Bronchial epithelial cell (primary cell): ENCODE results near the gene SCNN1A. TPM values are rescaled to one million over a fixed set of nuclear protein-coding genes. Genes with fewer than 3 reads are reported as not detected.
A peak's percentile ranks its signal among the peaks of the same experiment; 100 is the strongest.

Experiments used
- DNase-seq: peaks from one replicate; pipeline ENCODE4 v3.0.0-alpha.2; 2010; ENCODE audit warnings: low read depth
- FAIRE-seq: peaks from 2 replicates; lab custom pipeline; 2011; peaks lifted over from hg19 to GRCh38; lab: Jason Lieb, UNC
- H3K27me3 ChIP-seq: 2 replicates; pipeline ENCODE4 v1.5.1; 2011; ENCODE audit warnings: low read length; ENCODE audit not compliant: control insufficient read depth, insufficient read depth
- H3K36me3 ChIP-seq: 2 replicates; pipeline ENCODE4 v1.5.1; 2011; ENCODE audit warnings: low read length; ENCODE audit not compliant: control insufficient read depth, insufficient read depth
- H3K4me3 ChIP-seq: 2 replicates; pipeline ENCODE4 v1.5.1; 2011; ENCODE audit warnings: mild to moderate bottlenecking, low read depth, low read length, control low read depth
- CTCF ChIP-seq: IDR thresholded peaks from 2 replicates; pipeline ENCODE4 v1.5.1; 2011; ENCODE audit warnings: mild to moderate bottlenecking, moderate library complexity, low read length, control low read depth, inconsistent platforms; ENCODE audit not compliant: insufficient read depth, severe bottlenecking
- total RNA-seq: library from RNA; depleted of rRNA; stranded (reverse); fragments of >200 nt; gene quantifications from 2 replicates; pipeline ENCODE4 v1.2.1, GENCODE V29; 2014

SCNN1A gene
- total RNA-seq, 1 donor from 2014 or later: 57.7 TPM

DNA sequence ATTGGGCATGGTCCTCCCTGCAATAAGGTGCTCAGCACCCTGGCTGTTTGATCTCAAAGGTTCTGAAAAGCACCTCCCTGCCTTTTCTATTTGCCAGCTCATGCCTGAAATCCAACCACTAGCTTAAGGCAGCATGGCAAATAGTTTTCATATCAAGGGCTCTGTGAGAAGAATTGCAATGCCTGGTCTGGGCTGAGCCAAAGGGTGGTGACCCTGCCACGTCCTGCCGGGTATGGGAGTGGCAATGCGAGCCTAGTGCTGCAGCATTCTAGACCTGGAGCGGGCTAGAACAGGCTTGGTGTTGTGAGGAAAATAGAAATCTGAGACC is 2.3 kb upstream of the SCNN1A start:
- FAIRE-seq: no peak
- H3K4me3 ChIP-seq: no peak overlapping the region
- TF ChIP-seq CTCF: no peak
- H3K27me3 ChIP-seq: no peaks in the 10 kb centered on the region
- no peaks in the 10 kb centered on the region for H3K36me3 ChIP-seq
- no peak for DNase-seq

- FAIRE-seq: no peak
- no peak overlapping the region for H3K4me3 ChIP-seq
- no peak for DNase-seq
- no peaks in the 10 kb centered on the region for H3K27me3 ChIP-seq
- TF ChIP-seq CTCF: no peak
- no peaks in the 10 kb centered on the region for H3K36me3 ChIP-seq
These were observed 1.7 kb upstream of the SCNN1A start for GRCh38 chr12:6376870-6377666.

DNA sequence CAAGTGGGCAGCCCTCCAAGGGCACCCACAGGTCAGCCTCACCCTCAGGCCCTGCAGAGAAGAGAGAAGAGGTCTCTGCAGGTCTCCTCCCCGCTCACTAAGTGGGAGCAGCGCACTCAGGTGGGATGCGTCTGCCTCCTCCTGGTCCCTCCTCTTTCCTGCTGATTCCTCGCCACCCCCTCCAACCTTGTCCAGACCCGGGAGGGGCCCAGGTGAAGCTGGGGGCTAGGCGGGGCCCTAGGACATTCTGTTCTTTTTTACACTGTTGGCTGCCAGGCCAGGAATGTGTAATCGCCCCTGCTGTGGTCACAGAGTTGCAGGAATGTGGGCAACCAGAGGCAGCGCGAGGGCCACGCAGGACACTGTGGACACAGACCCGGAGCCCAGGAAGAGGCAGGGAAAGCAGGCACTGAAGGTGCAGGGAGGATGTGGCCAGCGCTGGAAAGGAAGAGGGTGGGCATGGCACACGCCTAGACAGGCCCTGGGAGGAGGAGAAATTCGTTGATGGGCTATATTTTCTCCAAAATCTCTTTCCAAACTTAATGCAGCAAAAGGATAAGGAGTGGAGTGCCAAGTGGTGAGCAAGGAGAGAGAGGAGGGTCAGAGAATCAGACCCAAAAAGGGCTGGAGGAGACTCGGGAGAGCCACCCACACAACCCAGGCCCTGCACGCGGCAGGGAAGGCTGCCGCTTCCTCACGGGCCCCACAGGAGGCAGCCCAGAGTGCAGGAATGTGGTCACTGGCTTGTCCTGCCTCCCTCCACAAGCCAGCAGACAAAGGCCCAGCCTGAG is 911 bp upstream of the SCNN1A start:
- DNase-seq: peak; percentile 57
- no peak for FAIRE-seq
- H3K4me3 ChIP-seq: peak overlapping the region; percentile 43
- peak; percentile 58 for TF ChIP-seq CTCF
- no peaks in the 10 kb centered on the region for H3K27me3 ChIP-seq
- no peaks in the 10 kb centered on the region for H3K36me3 ChIP-seq

DNA sequence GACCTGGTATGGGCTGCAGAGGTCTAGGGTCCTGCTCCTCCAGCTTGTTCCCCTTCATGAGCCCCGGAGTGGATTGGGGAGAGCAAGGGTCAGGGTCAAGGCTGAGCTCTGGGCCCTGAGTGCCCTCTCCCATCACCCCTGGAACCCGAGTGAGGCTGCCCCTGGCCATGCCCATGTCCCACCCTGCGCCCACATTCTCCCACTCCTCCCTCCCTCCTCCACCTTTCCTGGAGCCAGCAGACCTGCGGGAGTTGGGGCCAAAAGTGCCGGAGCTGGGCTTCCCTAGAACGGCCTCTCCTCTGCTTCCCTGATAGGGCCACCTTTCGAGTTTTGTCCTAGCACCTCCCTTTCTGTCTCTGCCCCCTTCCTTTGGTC is 590 bp downstream of the SCNN1A start:
- DNase-seq: no peak
- Histone ChIP-seq H3K4me3 (peak overlapping the region; percentile 43), H3K27me3 (no peaks in the 10 kb centered on the region), H3K36me3 (peaks cover 1% of the 10 kb centered on the region)
- TF ChIP-seq CTCF: no peak
- FAIRE-seq: no peak

- Histone ChIP-seq H3K27me3 (no peaks in the 10 kb centered on the region), H3K4me3 (peak overlapping the region; percentile 43), H3K36me3 (peaks cover 1% of the 10 kb centered on the region)
- DNase-seq (no peak), FAIRE-seq (no peak)
- TF ChIP-seq CTCF: no peak
These were observed 1.2 kb downstream of the SCNN1A start for GRCh38 chr12:6374028-6374785.
